ENCODE results near the gene PACRG. TPM values are rescaled to one million over a fixed set of nuclear protein-coding genes. Genes with fewer than 3 reads are reported as not detected.

PACRG gene
- total and polyA plus RNA-seq, 2 experiments from 2014 or later, result 0.17 to 0.68 TPM

DNA sequence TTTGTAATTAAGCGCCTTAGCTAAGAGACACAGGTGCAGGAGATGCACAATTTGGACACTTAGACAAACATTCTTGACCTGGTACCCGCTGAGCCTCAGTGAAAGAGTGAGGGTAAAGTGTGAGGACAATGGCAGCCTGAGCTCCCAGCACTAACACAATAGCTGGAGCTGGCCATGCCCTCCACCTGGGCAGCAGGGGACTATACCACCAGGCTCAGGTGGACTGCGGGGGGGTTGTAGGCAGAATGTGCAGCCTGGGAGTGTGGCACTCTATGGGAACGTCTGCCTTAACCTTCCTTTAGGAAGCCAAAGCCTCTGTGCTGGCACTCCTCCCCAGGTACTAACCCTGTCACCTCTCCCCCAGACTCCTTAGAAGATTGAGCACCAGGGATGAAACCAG is 23.8 kb upstream of the PACRG start (continued):
- TF ChIP-seq ZNF462 (CRISPR knock-in tag; IDR thresholded peaks at IDR 0.05), result no peak

GRCh38 chr6:162705736-162706135 is 22.0 kb upstream of the PACRG start:
- Histone ChIP-seq H3K79me2 (replicated peaks; ENCODE audit: insufficient read depth) (no peaks in the 10 kb centered on the region), H3K27me3 (ENCODE audit: insufficient read depth) (no peaks in the 10 kb centered on the region), H4K20me1 (replicated peaks; ENCODE audit: insufficient read depth) (no peaks in the 10 kb centered on the region), H3K27ac (ENCODE audit: low read depth) (no peak overlapping the region), H3K36me3 (ENCODE audit: insufficient read depth) (no peaks in the 10 kb centered on the region), H3K4me3 (no peak overlapping the region), H3K4me1 (ENCODE audit: insufficient read depth) (no peaks in the 10 kb centered on the region), H2AFZ (no peak overlapping the region), H3K9me2 (ENCODE audit: insufficient read depth) (no peaks in the 10 kb centered on the region), H3F3A (replicated peaks; ENCODE audit: low read depth) (no peaks in the 10 kb centered on the region), H3K4me2 (no peak overlapping the region)
- Mint-ChIP-seq H3K9me3 (peaks cover 9% of the 10 kb centered on the region; the same call in 2 of the 3 replicates), H3K27ac (no peak overlapping the region), H3K4me3 (no peak overlapping the region), H3K36me3 (ENCODE audit: low read depth) (peaks cover 5% of the 10 kb centered on the region; the same call in 2 of the 3 replicates), H3K4me1 (no peaks in the 10 kb centered on the region), H3K27me3 (ENCODE audit: insufficient read depth, low read depth, poor library complexity) (peaks cover 1% of the 10 kb centered on the region)
- ATAC-seq, result no peak
- DNase-seq (ENCODE audit: low spot score), result no peak
- no peak for TF ChIP-seq ETS1 (IDR thresholded peaks at IDR 0.05)
- TF ChIP-seq ZNF462 (CRISPR knock-in tag; IDR thresholded peaks at IDR 0.05), result no peak
- TF ChIP-seq EZH2phosphoT487 (IDR thresholded peaks at IDR 0.05; ENCODE audit: unreplicated experiment), result no peak
- no peak for TF ChIP-seq REST (IDR thresholded peaks at IDR 0.05; ENCODE audit: unreplicated experiment)
